Measurements from ENCODE around the gene PROM2. TPM values are rescaled to one million over a fixed set of nuclear protein-coding genes. Genes with fewer than 3 reads are reported as not detected.

PROM2 gene
- total and polyA plus RNA-seq, 7 donors: 0.18 to 1.4 (median 0.82) TPM

GRCh38 chr2:95316466-95317122 lies 42.3 kb downstream of the PROM2 start:
- Histone ChIP-seq H3K4me1 (no peaks in the 10 kb centered on the region), H3K27me3 (ENCODE audit: insufficient read depth in 3 of 3, low read length in 2 of 3) (peaks cover 0 to 11% (median 6%) of the 10 kb centered on the region in 3 donors), H3K9me3 (no peaks in the 10 kb centered on the region), H3K4me3 (no peak overlapping the region), H3K27ac (no peak overlapping the region), H3K36me3 (ENCODE audit: insufficient read depth in 1 of 2, low read depth in 1 of 2) (no peaks in the 10 kb centered on the region)
- WGBS, 3 donors: 76 to 81% (median 79%) methylated on average over 8 of the region's 8 CpGs
- DNase-seq (no peak), ATAC-seq (no peak)
- TF ChIP-seq, protein P1, sequence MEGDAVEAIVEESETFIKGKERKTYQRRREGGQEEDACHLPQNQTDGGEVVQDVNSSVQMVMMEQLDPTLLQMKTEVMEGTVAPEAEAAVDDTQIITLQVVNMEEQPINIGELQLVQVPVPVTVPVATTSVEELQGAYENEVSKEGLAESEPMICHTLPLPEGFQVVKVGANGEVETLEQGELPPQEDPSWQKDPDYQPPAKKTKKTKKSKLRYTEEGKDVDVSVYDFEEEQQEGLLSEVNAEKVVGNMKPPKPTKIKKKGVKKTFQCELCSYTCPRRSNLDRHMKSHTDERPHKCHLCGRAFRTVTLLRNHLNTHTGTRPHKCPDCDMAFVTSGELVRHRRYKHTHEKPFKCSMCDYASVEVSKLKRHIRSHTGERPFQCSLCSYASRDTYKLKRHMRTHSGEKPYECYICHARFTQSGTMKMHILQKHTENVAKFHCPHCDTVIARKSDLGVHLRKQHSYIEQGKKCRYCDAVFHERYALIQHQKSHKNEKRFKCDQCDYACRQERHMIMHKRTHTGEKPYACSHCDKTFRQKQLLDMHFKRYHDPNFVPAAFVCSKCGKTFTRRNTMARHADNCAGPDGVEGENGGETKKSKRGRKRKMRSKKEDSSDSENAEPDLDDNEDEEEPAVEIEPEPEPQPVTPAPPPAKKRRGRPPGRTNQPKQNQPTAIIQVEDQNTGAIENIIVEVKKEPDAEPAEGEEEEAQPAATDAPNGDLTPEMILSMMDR (IDR thresholded peaks at IDR 0.05): no peak
- intact Hi-C loops (cut with DNase I): loop anchor here (5.0 to 10.0 kb wide), 2 partner anchors 122 to 124 kb away; no protein-coding TSS in a partner anchor

- H3K27ac ChIP-seq: no peak overlapping the region
- H3K4me3 ChIP-seq: no peak overlapping the region
- H3K9me3 ChIP-seq: no peaks in the 10 kb centered on the region
- ATAC-seq: no peak
- DNase-seq: no peak
- no peaks in the 10 kb centered on the region for H3K36me3 ChIP-seq (ENCODE audit: insufficient read depth in 1 of 2, low read depth in 1 of 2)
- TF ChIP-seq, protein P1 (IDR thresholded peaks at IDR 0.05): no peak
- intact Hi-C loops (cut with DNase I): loop anchor here (5.0 to 10.0 kb wide), 2 partner anchors 122 to 125 kb away; no protein-coding TSS in a partner anchor
- peaks cover 0 to 11% (median 6%) of the 10 kb centered on the region in 3 donors for H3K27me3 ChIP-seq (ENCODE audit: insufficient read depth in 3 of 3, low read length in 2 of 3)
- H3K4me1 ChIP-seq: no peaks in the 10 kb centered on the region
- 77 to 81% (median 79%) methylated on average over 6 of the region's 6 CpGs for WGBS, 3 donors
Observed at GRCh38 chr2:95317123-95317500, 42.9 kb downstream of the PROM2 start.

DNA sequence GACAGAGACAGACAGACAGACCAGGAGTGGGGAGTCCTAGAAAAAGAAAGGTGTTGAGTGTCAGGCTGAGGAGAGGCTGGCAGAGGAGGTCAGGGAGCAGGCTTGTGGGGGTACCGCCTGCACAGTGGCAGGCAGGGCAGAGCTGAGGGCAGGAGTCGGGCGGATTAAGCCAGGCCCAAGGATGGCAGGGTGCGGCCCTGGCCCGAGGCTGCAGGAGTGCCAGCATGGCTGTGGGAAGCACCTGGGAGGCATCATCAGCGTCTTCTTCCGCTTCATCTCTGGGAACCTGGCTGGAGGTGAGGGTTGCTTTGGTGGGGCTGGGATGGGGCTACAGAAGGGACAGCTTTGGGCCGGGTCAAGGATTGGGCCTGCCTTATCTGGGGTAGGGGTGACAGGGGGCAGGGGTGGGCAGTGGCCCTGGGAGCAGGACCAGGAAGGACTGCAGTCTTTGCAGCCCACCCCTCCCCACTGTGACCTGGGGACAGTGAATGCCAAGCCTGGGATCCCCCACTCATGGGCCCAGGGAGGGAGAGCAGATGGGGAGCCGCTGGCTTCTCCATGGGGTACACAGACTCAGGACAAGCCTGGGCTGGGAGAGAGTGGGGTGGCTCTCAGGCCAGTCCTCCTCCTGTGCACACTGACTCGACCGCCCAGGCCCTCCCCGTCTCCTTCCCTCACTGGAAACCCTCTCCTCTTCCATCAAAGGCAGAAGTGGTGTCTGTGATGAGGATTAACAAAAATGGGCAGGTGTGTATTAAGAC lies 43.6 kb downstream of the PROM2 start:
- ATAC-seq (no peak), DNase-seq (no peak)
- no peaks in the 10 kb centered on the region for H3K4me1 ChIP-seq
- no peak overlapping the region for H3K4me3 ChIP-seq
- no peaks in the 10 kb centered on the region for H3K36me3 ChIP-seq (ENCODE audit: insufficient read depth in 1 of 2, low read depth in 1 of 2)
- no peaks in the 10 kb centered on the region for H3K9me3 ChIP-seq
- intact Hi-C loops (cut with DNase I): loop anchor here (5.0 to 10.0 kb wide), 2 partner anchors 123 to 126 kb away; no protein-coding TSS in a partner anchor
- H3K27me3 ChIP-seq (ENCODE audit: insufficient read depth in 3 of 3, low read length in 2 of 3): peaks cover 0 to 11% (median 6%) of the 10 kb centered on the region in 3 donors
- TF ChIP-seq, protein P1 (IDR thresholded peaks at IDR 0.05): no peak
- 90 to 95% (median 91%) methylated on average over 12 of the region's 12 CpGs for WGBS, 3 donors
- no peak overlapping the region for H3K27ac ChIP-seq

GRCh38 chr2:95318431-95319220 lies 44.4 kb downstream of the PROM2 start:
- H3K27ac ChIP-seq: no peak overlapping the region
- H3K4me3 ChIP-seq: no peak overlapping the region
- WGBS, 3 donors: 76 to 83% (median 82%) methylated on average over 13 of the region's 13 CpGs
- peaks cover 0 to 11% (median 4%) of the 10 kb centered on the region in 3 donors for H3K27me3 ChIP-seq (ENCODE audit: insufficient read depth in 3 of 3, low read length in 2 of 3)
- H3K9me3 ChIP-seq: no peaks in the 10 kb centered on the region
- intact Hi-C loops (cut with DNase I): loop anchor here (5.0 to 10.0 kb wide), 2 partner anchors 124 to 126 kb away; no protein-coding TSS in a partner anchor
- TF ChIP-seq, protein P1 (IDR thresholded peaks at IDR 0.05): no peak
- ATAC-seq (no peak), DNase-seq (no peak)
- no peaks in the 10 kb centered on the region for H3K36me3 ChIP-seq (ENCODE audit: insufficient read depth in 1 of 2, low read depth in 1 of 2)
- no peaks in the 10 kb centered on the region for H3K4me1 ChIP-seq

Measured in psoas muscle (tissue), 8 donors.